Measurements from ENCODE around the gene SPART.
"Not testable (repeated sequence)": the region's sequence is repeated elsewhere in the genome, so short reads cannot be mapped to it uniquely, and the experiment has no call there.

Gene SPART

GRCh38 chr13:36313047-36313969 lies 32.9 kb downstream of the SPART start:
- DNase-seq: no peak

- DNase-seq: no peak
Measured at GRCh38 chr13:36310417-36311108, 35.6 kb downstream of the SPART start.

GRCh38 chr13:36302289-36302688 lies 43.9 kb downstream of the SPART start:
- DNase-seq: no peak

GRCh38 chr13:36299469-36299868 lies 46.7 kb downstream of the SPART start:
- DNase-seq: not testable (repeated sequence)

- DNase-seq: no peak
Measured at GRCh38 chr13:36298535-36299068, 47.6 kb downstream of the SPART start.

- no peak for DNase-seq
Measured at GRCh38 chr13:36297366-36298338, 48.5 kb downstream of the SPART start, which contains the start of gene CCDC169. CCDC169 (minus strand) TSS chr13:36297814; CDS start chr13:36297719, 95 bp downstream.

GRCh38 chr13:36294096-36294495 lies 52.1 kb downstream of the SPART start:
- DNase-seq: no peak

GRCh38 chr13:36293497-36293896 lies 52.7 kb downstream of the SPART start:
- DNase-seq: no peak

GRCh38 chr13:36288794-36289391 lies 57.3 kb downstream of the SPART start:
- DNase-seq: no peak

- no peak for DNase-seq
Measured at GRCh38 chr13:36286006-36286405, 60.2 kb downstream of the SPART start.

GRCh38 chr13:36282821-36283432 lies 63.3 kb downstream of the SPART start:
- DNase-seq: no peak

GRCh38 chr13:36275190-36276002 lies 70.8 kb downstream of the SPART start:
- DNase-seq: peak; percentile 32

GRCh38 chr13:36273431-36273830 lies 72.8 kb downstream of the SPART start:
- no peak for DNase-seq

GRCh38 chr13:36261976-36262375 lies 84.2 kb downstream of the SPART start:
- no peak for DNase-seq

GRCh38 chr13:36261011-36261410 lies 85.2 kb downstream of the SPART start:
- DNase-seq: no peak

- no peak for DNase-seq
Measured at GRCh38 chr13:36259361-36260137, 86.6 kb downstream of the SPART start.

GRCh38 chr13:36258831-36259230 lies 87.4 kb downstream of the SPART start:
- no peak for DNase-seq
